ENCODE results near the gene CLEC11A.

DNA sequence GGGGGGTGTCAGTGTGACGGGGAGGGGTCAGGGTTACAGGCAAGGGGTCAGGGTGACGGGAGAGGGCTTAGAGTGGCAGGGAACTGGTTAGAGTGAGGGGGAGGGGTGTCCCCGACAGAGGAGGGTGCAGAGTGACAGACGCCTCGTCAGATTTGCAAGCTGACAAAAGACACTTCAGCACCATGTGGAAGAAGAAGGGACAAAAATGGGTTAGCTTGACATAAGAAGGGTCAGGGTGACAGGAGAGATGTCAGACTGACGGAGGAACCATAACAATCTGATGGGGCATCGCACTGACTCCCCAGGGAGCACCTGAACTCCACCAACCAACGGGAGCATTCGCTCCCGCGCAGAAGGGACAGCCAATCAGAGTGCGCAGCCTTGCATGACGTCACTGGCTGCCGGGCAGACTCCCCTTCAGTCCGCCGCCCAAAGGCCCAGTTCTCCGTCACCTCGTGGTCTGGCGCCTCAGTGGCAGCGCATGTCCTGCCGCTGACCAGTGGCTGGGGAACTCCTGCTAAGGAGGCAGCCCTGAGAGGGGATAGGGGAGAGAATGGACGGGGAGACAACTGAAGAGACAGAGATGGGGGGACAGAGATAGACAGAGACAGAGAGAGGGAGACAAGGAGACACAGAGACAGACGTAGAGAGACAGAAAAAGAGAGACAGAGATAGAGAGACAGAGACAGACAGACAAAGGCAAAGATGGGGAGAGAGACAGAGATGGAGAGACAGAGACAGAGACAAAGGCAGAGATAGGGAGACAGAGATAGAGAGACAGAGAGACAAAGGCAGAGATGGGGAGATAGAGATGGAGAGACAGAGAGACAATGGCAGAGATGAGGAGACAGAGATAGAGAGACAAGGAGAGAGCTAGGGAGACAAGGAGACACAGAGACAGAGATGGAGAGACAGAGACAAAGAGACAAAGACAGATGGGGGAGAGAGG is 43.7 kb upstream of the CLEC11A start:
- TF ChIP-seq CTCF (IDR thresholded peaks at IDR 0.05) (no peak), POLR2A (IDR thresholded peaks at IDR 0.05) (no peak), POLR2AphosphoS5 (IDR thresholded peaks at IDR 0.05; ENCODE audit: insufficient read depth in 1 of 2, low read depth in 1 of 2) (no peak)
